DMS53 treated with DMSO at 0.1 percent for 48 hours (cell line): Measurements from ENCODE around the gene TBC1D5.
"Not testable (repeated sequence)": the region's sequence is repeated elsewhere in the genome, so short reads cannot be mapped to it uniquely, and the experiment has no call there.

Source experiments
- DNase-seq: peaks from one replicate; lab custom pipeline; 2025; ENCODE audit not compliant: unreplicated experiment; lab: John Stamatoyannopoulos, UW

TBC1D5 gene

GRCh38 chr3:17494117-17494809, 248.2 kb downstream of the TBC1D5 start:
- no peak for DNase-seq

- no peak for DNase-seq
Observed at GRCh38 chr3:17491601-17492000, 250.8 kb downstream of the TBC1D5 start.

GRCh38 chr3:17491190-17491589, 251.2 kb downstream of the TBC1D5 start:
- not testable (repeated sequence) for DNase-seq

- no peak for DNase-seq
Observed at GRCh38 chr3:17489139-17489538, 253.3 kb downstream of the TBC1D5 start.

GRCh38 chr3:17481116-17481515, 261.3 kb downstream of the TBC1D5 start:
- no peak for DNase-seq

GRCh38 chr3:17479681-17480405, 262.6 kb downstream of the TBC1D5 start:
- DNase-seq = no peak

- peak; percentile 31 for DNase-seq
Observed at GRCh38 chr3:17478673-17479072, 263.8 kb downstream of the TBC1D5 start.

GRCh38 chr3:17473761-17474160, 268.7 kb downstream of the TBC1D5 start:
- DNase-seq = no peak

GRCh38 chr3:17469954-17470353, 272.5 kb downstream of the TBC1D5 start:
- no peak for DNase-seq

- DNase-seq = no peak
Observed at GRCh38 chr3:17469520-17469919, 272.9 kb downstream of the TBC1D5 start.

GRCh38 chr3:17466028-17466427, 276.4 kb downstream of the TBC1D5 start:
- DNase-seq = no peak

- no peak for DNase-seq
Observed at GRCh38 chr3:17459470-17459993, 282.9 kb downstream of the TBC1D5 start.

- no peak for DNase-seq
Observed at GRCh38 chr3:17456650-17457049, 285.8 kb downstream of the TBC1D5 start.

GRCh38 chr3:17456046-17456445, 286.4 kb downstream of the TBC1D5 start:
- no peak for DNase-seq

- no peak for DNase-seq
Observed at GRCh38 chr3:17444865-17445264, 297.6 kb downstream of the TBC1D5 start.

- DNase-seq = no peak
Observed at GRCh38 chr3:17443142-17443541, 299.3 kb downstream of the TBC1D5 start.

GRCh38 chr3:17442332-17443049, 299.9 kb downstream of the TBC1D5 start:
- no peak for DNase-seq

GRCh38 chr3:17433876-17434275, 308.6 kb downstream of the TBC1D5 start:
- DNase-seq = no peak

- no peak for DNase-seq
Observed at GRCh38 chr3:17432236-17432635, 310.2 kb downstream of the TBC1D5 start.

- DNase-seq = no peak
Observed at GRCh38 chr3:17431484-17432045, 310.9 kb downstream of the TBC1D5 start.

GRCh38 chr3:17431004-17431403, 311.4 kb downstream of the TBC1D5 start:
- no peak for DNase-seq
